HFFc6 (cell line): Measurements from ENCODE around the gene ENTREP1. TPM values are rescaled to one million over a fixed set of nuclear protein-coding genes. Genes with fewer than 3 reads are reported as not detected.

Experiments
- DNase-seq: peaks from one replicate; pipeline ENCODE4 v3.0.0-alpha.2; 2018
- H3K27ac Mint-ChIP-seq: 2 replicates; pipeline ENCODE4 v1.8.0; 2020; ENCODE audit warnings: mild to moderate bottlenecking, mixed read lengths
- H3K27me3 Mint-ChIP-seq: 2 replicates; pipeline ENCODE4 v1.8.0; 2021; ENCODE audit warnings: mild to moderate bottlenecking, moderate library complexity, mixed read lengths; ENCODE audit not compliant: insufficient read depth
- H3K36me3 Mint-ChIP-seq: 2 replicates; pipeline ENCODE4 v1.8.0; 2021; ENCODE audit warnings: low read depth, mixed read lengths
- H3K4me1 Mint-ChIP-seq: 2 replicates; pipeline ENCODE4 v1.8.0; 2020; ENCODE audit warnings: low read depth, mixed read lengths
- H3K4me3 Mint-ChIP-seq: 2 replicates; pipeline ENCODE4 v1.8.0; 2020; ENCODE audit warnings: mild to moderate bottlenecking, moderate library complexity, mixed read lengths
- H3K9me3 Mint-ChIP-seq: 2 replicates; pipeline ENCODE4 v1.8.0; 2020; ENCODE audit warnings: mild to moderate bottlenecking, mixed read lengths
- CTCF ChIP-seq: fragments of 200-600 bp; sonication (generic); IDR thresholded peaks from 2 replicates; pipeline ENCODE4 v1.5.0; 2021; ENCODE audit warnings: antibody characterized with exemption, mild to moderate bottlenecking
- total RNA-seq, 6 experiments: library from RNA; stranded (reverse); fragmentation: NEBNext Ultra II Directional; extraction: Animal tissue kit (Norgen Biotek cat#: 25700); gene quantifications; 2 replicates in 1 of 6; 3 replicates in 5 of 6; pipeline ENCODE4 v1.2.3, GENCODE V29; 2021

ENTREP1 gene
- total RNA-seq, 6 experiments from 2014 or later = 0.09 TPM; not detected in 5

GRCh38 chr9:69386651-69387050 is 61.6 kb downstream of the ENTREP1 start:
- no peaks in the 10 kb centered on the region for H3K4me1 Mint-ChIP-seq
- H3K4me3 Mint-ChIP-seq = no peak overlapping the region
- no peaks in the 10 kb centered on the region for H3K9me3 Mint-ChIP-seq
- no peak for TF ChIP-seq CTCF
- H3K36me3 Mint-ChIP-seq = no peaks in the 10 kb centered on the region
- H3K27me3 Mint-ChIP-seq = peaks cover 43% of the 10 kb centered on the region
- DNase-seq = no peak
- no peak overlapping the region for H3K27ac Mint-ChIP-seq

GRCh38 chr9:69388596-69388995 is 63.6 kb downstream of the ENTREP1 start:
- peaks cover 38% of the 10 kb centered on the region for H3K27me3 Mint-ChIP-seq
- no peak overlapping the region for H3K27ac Mint-ChIP-seq
- no peak for DNase-seq
- no peaks in the 10 kb centered on the region for H3K9me3 Mint-ChIP-seq
- no peaks in the 10 kb centered on the region for H3K4me1 Mint-ChIP-seq
- no peak overlapping the region for H3K4me3 Mint-ChIP-seq
- H3K36me3 Mint-ChIP-seq = no peaks in the 10 kb centered on the region
- TF ChIP-seq CTCF = no peak

GRCh38 chr9:69389437-69389995 is 64.5 kb downstream of the ENTREP1 start:
- Mint-ChIP-seq H3K9me3 (no peaks in the 10 kb centered on the region), H3K27me3 (peaks cover 34% of the 10 kb centered on the region), H3K4me1 (no peaks in the 10 kb centered on the region), H3K4me3 (no peak overlapping the region), H3K27ac (no peak overlapping the region), H3K36me3 (no peaks in the 10 kb centered on the region)
- DNase-seq = no peak
- TF ChIP-seq CTCF = no peak

- DNase-seq = no peak
- Mint-ChIP-seq H3K36me3 (no peaks in the 10 kb centered on the region), H3K27me3 (peaks cover 34% of the 10 kb centered on the region), H3K4me3 (no peak overlapping the region), H3K4me1 (no peaks in the 10 kb centered on the region), H3K9me3 (no peaks in the 10 kb centered on the region), H3K27ac (no peak overlapping the region)
- no peak for TF ChIP-seq CTCF
Measured at GRCh38 chr9:69391487-69391886, 66.5 kb downstream of the ENTREP1 start.

GRCh38 chr9:69391946-69392345 is 66.9 kb downstream of the ENTREP1 start:
- Mint-ChIP-seq H3K27me3 (peaks cover 30% of the 10 kb centered on the region), H3K36me3 (no peaks in the 10 kb centered on the region), H3K4me3 (no peak overlapping the region), H3K4me1 (peaks cover 4% of the 10 kb centered on the region; the same call in 1 of the 2 replicates), H3K9me3 (no peaks in the 10 kb centered on the region), H3K27ac (no peak overlapping the region)
- no peak for TF ChIP-seq CTCF
- no peak for DNase-seq

- Mint-ChIP-seq H3K27me3 (peaks cover 23% of the 10 kb centered on the region), H3K4me1 (peaks cover 12% of the 10 kb centered on the region; the same call in 1 of the 2 replicates), H3K36me3 (no peaks in the 10 kb centered on the region), H3K9me3 (no peaks in the 10 kb centered on the region), H3K27ac (no peak overlapping the region), H3K4me3 (no peak overlapping the region)
- TF ChIP-seq CTCF = no peak
- DNase-seq = no peak
Measured at GRCh38 chr9:69392826-69393225, 67.8 kb downstream of the ENTREP1 start.
